H1 (cell line): ENCODE data around the gene PCDH9. TPM values are rescaled to one million over a fixed set of nuclear protein-coding genes. Genes with fewer than 3 reads are reported as not detected.

Source experiments
- CTCF ChIA-PET: fragments of 300-600 bp; sonication (Branson Sonifier 250); formaldehyde crosslinking; loops from one replicate; lab custom pipeline; 2021; ENCODE audit not compliant: partially characterized antibody; lab: Charles Lee
- POLR2A ChIA-PET: fragments of 300-600 bp; sonication (Branson Sonifier 250); formaldehyde crosslinking; loops from one replicate; lab custom pipeline; 2021; ENCODE audit warnings: inconsistent platforms; ENCODE audit not compliant: partially characterized antibody; lab: Charles Lee
- DNase-seq, 2 experiments: peaks; one replicate each; pipeline versions ENCODE4 v3.0.0 to v3.0.0-alpha.2; 2010 to 2022; ENCODE audit warnings: low spot score in 2 of 2, low read depth in 1 of 2, mixed read lengths in 1 of 2
- FAIRE-seq: peaks from 2 replicates; lab custom pipeline; 2011; peaks lifted over from hg19 to GRCh38; lab: Jason Lieb, UNC
- H2AFZ ChIP-seq: 2 replicates; pipeline ENCODE4 v1.8.1; 2012; ENCODE audit warnings: low read length, inconsistent platforms
- H2AK5ac ChIP-seq: 2 replicates; pipeline ENCODE4 v1.6.1; 2013; ENCODE audit warnings: low read depth, low read length
- H2BK120ac ChIP-seq: replicated peaks from 2 replicates; pipeline ENCODE3; 2013; ENCODE audit warnings: low read depth, low read length, inconsistent platforms
- H2BK12ac ChIP-seq: 2 replicates; pipeline ENCODE4 v1.6.1; 2013; ENCODE audit warnings: low read depth, low read length
- H2BK15ac ChIP-seq: 2 replicates; pipeline ENCODE4 v1.6.1; 2013; ENCODE audit warnings: low read length
- H2BK20ac ChIP-seq: 2 replicates; pipeline ENCODE4 v1.6.1; 2013; ENCODE audit warnings: low read length
- H2BK5ac ChIP-seq: 2 replicates; pipeline ENCODE4 v1.6.1; 2013; ENCODE audit warnings: low read depth, low read length
- H3K14ac ChIP-seq: 2 replicates; pipeline ENCODE4 v1.6.1; 2013; ENCODE audit warnings: inconsistent platforms; ENCODE audit not compliant: insufficient read length
- H3K18ac ChIP-seq: 2 replicates; pipeline ENCODE4 v1.6.1; 2013; ENCODE audit warnings: low read length; ENCODE audit errors: extremely low read depth
- H3K23ac ChIP-seq: 2 replicates; pipeline ENCODE4 v1.6.1; 2013; ENCODE audit warnings: inconsistent platforms; ENCODE audit not compliant: insufficient read length
- H3K23me2 ChIP-seq: 2 replicates; pipeline ENCODE4 v1.6.1; 2013; ENCODE audit warnings: low read depth, low read length
- H3K27ac ChIP-seq: 2 replicates; pipeline ENCODE4 v1.6.1; 2011; ENCODE audit warnings: low read depth, low read length, inconsistent platforms
- H3K27me3 ChIP-seq, 4 experiments: replicated peaks in 1 of 4; 1 replicate in 1 of 4; 2 replicates in 3 of 4; pipeline versions ENCODE4 v1.6.1 to v1.8.1; 2011 to 2013; ENCODE audit warnings: low read length in 3 of 4, mild to moderate bottlenecking in 3 of 4, inconsistent platforms in 2 of 4, mixed read lengths in 2 of 4, moderate library complexity in 1 of 4; ENCODE audit not compliant: control insufficient read depth in 3 of 4, insufficient read depth in 3 of 4; ENCODE audit errors: extremely low read depth in 1 of 4
- H3K36me3 ChIP-seq, 4 experiments: 2 replicates each; pipeline versions ENCODE4 v1.6.1 to v1.8.1; 2011 to 2013; ENCODE audit warnings: mild to moderate bottlenecking in 4 of 4, low read length in 3 of 4, moderate library complexity in 2 of 4, control low read depth in 1 of 4, inconsistent platforms in 1 of 4; ENCODE audit not compliant: insufficient read depth in 4 of 4, control insufficient read depth in 2 of 4
- H3K4ac ChIP-seq: replicated peaks from 2 replicates; pipeline ENCODE3; 2013; ENCODE audit warnings: low read length, low read depth, mixed read lengths, inconsistent platforms; ENCODE audit not compliant: insufficient read length
- H3K4me1 ChIP-seq, 4 experiments: replicated peaks in 1 of 4; 1 replicate in 1 of 4; 2 replicates in 3 of 4; pipeline versions ENCODE4 v1.6.1 to v1.8.1; 2011 to 2013; ENCODE audit warnings: low read length in 3 of 4, inconsistent platforms in 2 of 4, mixed read lengths in 1 of 4; ENCODE audit not compliant: insufficient read depth in 4 of 4, control insufficient read depth in 3 of 4
- H3K4me2 ChIP-seq, 2 experiments: 2 replicates each; pipeline versions ENCODE4 v1.6.1 to v1.8.1; 2011 to 2013; ENCODE audit warnings: low read depth in 2 of 2, low read length in 2 of 2, control low read depth in 1 of 2, inconsistent platforms in 1 of 2, mild to moderate bottlenecking in 1 of 2; ENCODE audit not compliant: insufficient read depth in 1 of 2
- H3K4me3 ChIP-seq, 4 experiments: fragments of 200-600, 300-600 bp in 1 of 4; sonication (generic), shearing (Covaris generic), sonication (Bioruptor Twin) in 1 of 4; 2 replicates each; pipeline versions ENCODE4 v1.5.1 to v1.8.1; 2011 to 2016; ENCODE audit warnings: low read length in 4 of 4, low read depth in 3 of 4, control low read depth in 2 of 4, inconsistent platforms in 2 of 4, mild to moderate bottlenecking in 2 of 4, mixed read lengths in 1 of 4, moderate library complexity in 1 of 4; ENCODE audit not compliant: insufficient read depth in 2 of 4; ENCODE audit errors: extremely low read depth in 1 of 4
- H3K56ac ChIP-seq: replicated peaks from 2 replicates; pipeline ENCODE3; 2013; ENCODE audit warnings: low read depth, mild to moderate bottlenecking, mixed read lengths, low read length, inconsistent platforms; ENCODE audit not compliant: insufficient read length
- H3K79me1 ChIP-seq: 2 replicates; pipeline ENCODE4 v1.6.1; 2013; ENCODE audit warnings: low read depth, low read length, control low read depth
- H3K79me2 ChIP-seq, 2 experiments: 2 replicates each; pipeline versions ENCODE4 v1.6.1 to v1.8.1; 2012 to 2013; ENCODE audit warnings: low read length in 2 of 2, mild to moderate bottlenecking in 2 of 2, inconsistent platforms in 1 of 2; ENCODE audit not compliant: insufficient read depth in 2 of 2, control insufficient read depth in 1 of 2
- H3K9ac ChIP-seq, 4 experiments: replicated peaks in 1 of 4; 1 replicate in 1 of 4; 2 replicates in 3 of 4; pipeline versions ENCODE4 v1.6.1 to v1.8.1; 2011 to 2013; ENCODE audit warnings: low read depth in 3 of 4, low read length in 3 of 4, control low read depth in 2 of 4, mild to moderate bottlenecking in 2 of 4, moderate library complexity in 2 of 4, inconsistent platforms in 1 of 4; ENCODE audit errors: extremely low read depth in 1 of 4
- H3K9me3 ChIP-seq, 2 experiments: 2 replicates each; pipeline versions ENCODE4 v1.6.1 to v1.8.1; 2012 to 2013; ENCODE audit warnings: mild to moderate bottlenecking in 2 of 2, moderate library complexity in 2 of 2, control low read depth in 1 of 2, inconsistent platforms in 1 of 2, low read depth in 1 of 2, low read length in 1 of 2, mixed read lengths in 1 of 2; ENCODE audit not compliant: insufficient read depth in 2 of 2
- H4K20me1 ChIP-seq, 2 experiments: replicated peaks in 1 of 2; 2 replicates each; pipeline versions ENCODE3 to v1.8.1; 2011 to 2013; ENCODE audit warnings: inconsistent platforms in 2 of 2, low read length in 2 of 2, mild to moderate bottlenecking in 1 of 2; ENCODE audit not compliant: insufficient read depth in 2 of 2, control insufficient read depth in 1 of 2
- H4K5ac ChIP-seq: 2 replicates; pipeline ENCODE4 v1.6.1; 2013; ENCODE audit warnings: low read length, low read depth, mixed read lengths, inconsistent platforms; ENCODE audit not compliant: insufficient read length
- H4K8ac ChIP-seq: 2 replicates; pipeline ENCODE4 v1.8.0; 2013; ENCODE audit warnings: mild to moderate bottlenecking, moderate library complexity, low read length, inconsistent platforms; ENCODE audit not compliant: insufficient read depth; ENCODE audit errors: extremely low read depth
- H4K91ac ChIP-seq: replicated peaks from 2 replicates; pipeline ENCODE3; 2013; ENCODE audit warnings: low read length, mixed read lengths, inconsistent platforms; ENCODE audit not compliant: insufficient read length
- CHD2 ChIP-seq: IDR thresholded peaks from 2 replicates; pipeline ENCODE4 v1.6.1; 2012; ENCODE audit warnings: low read length, improper control_type of control experiment
- EGR1 ChIP-seq: IDR thresholded peaks from 2 replicates; pipeline ENCODE4 v1.6.1; 2011; ENCODE audit warnings: low read depth, low read length, borderline replicate concordance
- GABPA ChIP-seq: IDR thresholded peaks from 2 replicates; pipeline ENCODE4 v1.6.1; 2011; ENCODE audit warnings: mild to moderate bottlenecking, low read length, moderate library complexity, borderline replicate concordance; ENCODE audit not compliant: insufficient read depth
- POLR2A ChIP-seq, 2 experiments: IDR thresholded peaks; 1 replicate in 1 of 2; 2 replicates in 1 of 2; pipeline ENCODE4 v1.6.1; 2011; ENCODE audit warnings: low read depth in 2 of 2, low read length in 2 of 2, mild to moderate bottlenecking in 2 of 2; ENCODE audit errors: control extremely low read depth in 1 of 2
- POLR2AphosphoS5 ChIP-seq: IDR thresholded peaks from 2 replicates; pipeline ENCODE4 v1.6.1; 2011; ENCODE audit warnings: low read depth, low read length
- SIRT6 ChIP-seq: IDR thresholded peaks from one replicate; pipeline ENCODE4 v1.7.1; 2012; ENCODE audit warnings: low read length, inconsistent platforms
- ZNF274 ChIP-seq: IDR thresholded peaks from 2 replicates; pipeline ENCODE4 v1.7.0; 2012; ENCODE audit warnings: low read length, borderline replicate concordance; ENCODE audit errors: extremely low read depth
- WGBS, 2 experiments: shearing (Covaris generic) in 1 of 2; methylation state at CpG; one replicate each; pipeline versions ENCODE4 v1.1.6 to v1.1.7; 2013 to 2015; ENCODE audit warnings: low lambda C conversion rate in 2 of 2, mixed read lengths in 2 of 2, inconsistent platforms in 1 of 2, low coverage in 1 of 2, missing lambda C conversion rate in 1 of 2; ENCODE audit not compliant: insufficient replicate concordance in 2 of 2, insufficient coverage in 1 of 2, insufficient read length in 1 of 2; ENCODE audit errors: extremely low coverage in 1 of 2, missing lambda C conversion rate in 1 of 2; 5-methylcytosine and 5-hydroxymethylcytosine counted together
- polyA plus RNA-seq, 7 experiments: library from polyadenylated mRNA; depleted of rRNA in 3 of 7; stranded (reverse) in 5 of 7; unstranded in 2 of 7; fragments of >200 nt in 5 of 7; fragments of 200-250 nt in 2 of 7; gene quantifications; 1 replicate in 5 of 7; 2 replicates in 1 of 7; 4 replicates in 1 of 7; pipeline versions ENCODE4 v1.2.1 to v1.2.3, GENCODE V29; 2011 to 2013; ENCODE audit warnings: missing spikeins in 2 of 7, mixed read lengths in 2 of 7
- total RNA-seq: library from RNA; stranded (reverse); fragmentation: NEBNext Ultra II Directional; extraction: Animal tissue kit (Norgen Biotek cat#: 25700); gene quantifications from 2 replicates; pipeline ENCODE4 v1.2.1, GENCODE V29; 2021

The PCDH9 gene
- total and polyA plus RNA-seq, 2 of the 8 experiments (the other 6 are each of a cell fraction or from before 2014, with no cell fraction given): 0.12 to 0.60 TPM

DNA sequence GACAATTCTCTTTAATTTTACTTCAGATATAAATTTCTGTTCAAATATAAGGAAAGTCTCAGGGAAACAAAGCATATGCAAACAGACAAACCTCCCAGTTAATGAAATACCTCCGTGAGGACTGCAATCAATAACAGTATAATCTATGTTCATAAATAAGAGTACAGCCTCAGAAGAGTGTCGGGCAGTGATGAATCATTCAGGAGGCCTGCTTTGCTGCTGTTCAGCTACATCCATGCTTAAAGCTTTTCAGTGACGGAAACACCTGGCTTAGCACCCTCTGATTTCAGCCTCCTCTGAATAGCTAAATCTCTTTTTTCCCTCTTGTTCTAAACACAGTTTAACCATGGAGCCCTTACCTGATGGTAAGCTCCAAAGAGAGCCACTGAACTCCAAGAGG, 69.0 kb downstream of the PCDH9 start:
- WGBS, 2 experiments: 91% methylated on average over 3 of the region's 3 CpGs; no CpG with 5 or more reads in 1 of the 2 experiments
- Histone ChIP-seq H3K27ac (no peak overlapping the region), H4K5ac (no peak overlapping the region), H4K8ac (no peak overlapping the region), H3K4me3 (no peak overlapping the region), H3K9ac (no peak overlapping the region), H3K9me3 (no peaks in the 10 kb centered on the region), H2BK120ac (no peak overlapping the region), H2BK15ac (no peak overlapping the region), H3K14ac (no peak overlapping the region), H2BK12ac (no peak overlapping the region), H3K4ac (no peak overlapping the region), H3K36me3 (no peaks in the 10 kb centered on the region), H2AK5ac (no peak overlapping the region), H3K4me2 (no peak overlapping the region), H3K23ac (no peak overlapping the region), H3K23me2 (no peaks in the 10 kb centered on the region), H3K27me3 (no peaks in the 10 kb centered on the region), H3K4me1 (no peaks in the 10 kb centered on the region), H3K79me2 (no peaks in the 10 kb centered on the region), H2BK20ac (no peak overlapping the region), H4K20me1 (no peaks in the 10 kb centered on the region), H2AFZ (no peak overlapping the region), H3K56ac (no peak overlapping the region), H4K91ac (no peak overlapping the region), H2BK5ac (no peak overlapping the region), H3K18ac (no peak overlapping the region), H3K79me1 (no peaks in the 10 kb centered on the region)
- no peak for DNase-seq
- CTCF ChIA-PET: interaction anchor here (0.7 to 1.4 kb wide), 2 partner anchors 11 to 16 kb away, joined by 3 read pairs; no protein-coding TSS in a partner anchor
- POLR2A ChIA-PET: no interaction called here
- no peak for TF ChIP-seq CHD2
- TF ChIP-seq GABPA: no peak
- TF ChIP-seq SIRT6: no peak
- TF ChIP-seq ZNF274: no peak
- no peak for TF ChIP-seq POLR2AphosphoS5
- no peak for TF ChIP-seq POLR2A (IDR thresholded peaks at IDR 0.05; ENCODE audit: control extremely low read depth in 1 of 2, low read depth in 2 of 2, low read length in 2 of 2)
- no peak for TF ChIP-seq EGR1
- no peak for FAIRE-seq
